Hematopoietic multipotent progenitor cell treated with erythropoietin and hydrocortisone succinate and interleukin-3 and kit ligand, for 6 days (in vitro differentiated cells): ENCODE data around the gene EOLA1.
"Not testable (repeated sequence)": the region's sequence is repeated elsewhere in the genome, so short reads cannot be mapped to it uniquely, and the experiment has no call there.

ENCODE experiments used
- DNase-seq: peaks from one replicate; pipeline ENCODE4 v3.0.0-alpha.2; 2015

Gene EOLA1

DNA sequence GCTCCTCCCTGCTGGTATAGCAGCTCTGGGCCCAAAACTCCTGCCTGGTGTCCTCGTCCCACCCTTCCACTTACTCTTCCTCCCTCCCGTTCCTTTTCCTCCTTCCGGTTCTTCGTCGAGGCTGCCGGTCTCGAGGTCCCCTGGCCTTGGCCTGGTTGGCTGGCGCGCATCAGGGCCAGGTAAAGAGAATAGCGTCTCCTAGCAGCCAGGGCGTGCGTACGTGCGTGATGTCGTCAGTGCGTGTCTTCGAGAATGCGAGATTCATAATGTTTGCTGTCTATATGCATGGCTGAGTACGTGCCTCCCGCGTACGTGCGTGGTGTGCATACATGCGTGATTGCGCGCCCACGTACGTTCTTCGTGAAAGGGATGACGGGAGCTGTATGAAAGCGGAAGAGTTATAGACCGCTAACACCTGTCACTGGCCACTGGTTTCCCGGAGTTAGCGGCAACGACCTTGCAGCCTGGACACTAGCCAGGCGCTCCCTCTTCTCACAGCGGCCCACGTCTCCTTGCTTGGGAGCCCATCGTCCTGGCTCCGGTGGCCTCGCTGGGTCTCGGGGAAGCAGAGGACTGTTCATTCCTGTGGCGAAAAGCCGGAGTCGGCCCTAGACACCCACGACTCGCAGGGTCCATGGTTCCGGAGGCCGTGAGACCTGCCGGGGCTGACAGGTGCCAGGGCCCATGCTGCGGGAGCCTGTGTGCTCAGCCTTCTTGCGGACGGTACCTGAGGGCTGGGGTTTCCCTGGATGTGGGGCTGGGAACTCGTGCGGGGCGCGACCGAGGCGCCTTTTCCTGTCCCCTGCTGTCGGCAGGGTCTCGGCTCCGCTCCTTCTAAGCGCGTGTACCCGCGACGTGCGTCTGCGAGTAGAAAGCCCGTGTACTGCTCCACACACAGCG is at the start of gene EOLA1:
EOLA1 (plus strand) TSS at position 392 of the 900 bp plus-strand sequence. CDS start 4,619 bp downstream, outside the sequence.
- peak; percentile 95 for DNase-seq

DNA sequence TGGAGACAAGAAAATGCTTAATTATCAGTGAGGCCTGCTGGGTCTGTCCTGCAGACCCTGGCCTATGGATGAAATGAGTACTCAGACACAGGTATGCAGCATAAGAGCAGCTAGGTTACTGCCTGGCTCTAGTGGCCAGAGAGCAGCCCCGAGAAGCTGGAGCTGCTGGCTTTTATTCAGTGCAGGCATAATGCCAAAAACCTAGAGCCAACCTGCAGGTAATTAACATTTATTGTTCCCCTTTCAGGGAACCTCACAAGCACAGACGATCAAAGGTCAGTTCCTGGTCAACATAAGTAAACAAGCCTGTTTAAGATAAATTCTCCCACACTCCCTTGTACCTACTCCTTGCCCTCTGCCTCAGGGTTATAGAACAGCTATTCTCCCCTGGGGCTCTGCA is 49.0 kb upstream of the EOLA1 start:
- DNase-seq: no peak

DNA sequence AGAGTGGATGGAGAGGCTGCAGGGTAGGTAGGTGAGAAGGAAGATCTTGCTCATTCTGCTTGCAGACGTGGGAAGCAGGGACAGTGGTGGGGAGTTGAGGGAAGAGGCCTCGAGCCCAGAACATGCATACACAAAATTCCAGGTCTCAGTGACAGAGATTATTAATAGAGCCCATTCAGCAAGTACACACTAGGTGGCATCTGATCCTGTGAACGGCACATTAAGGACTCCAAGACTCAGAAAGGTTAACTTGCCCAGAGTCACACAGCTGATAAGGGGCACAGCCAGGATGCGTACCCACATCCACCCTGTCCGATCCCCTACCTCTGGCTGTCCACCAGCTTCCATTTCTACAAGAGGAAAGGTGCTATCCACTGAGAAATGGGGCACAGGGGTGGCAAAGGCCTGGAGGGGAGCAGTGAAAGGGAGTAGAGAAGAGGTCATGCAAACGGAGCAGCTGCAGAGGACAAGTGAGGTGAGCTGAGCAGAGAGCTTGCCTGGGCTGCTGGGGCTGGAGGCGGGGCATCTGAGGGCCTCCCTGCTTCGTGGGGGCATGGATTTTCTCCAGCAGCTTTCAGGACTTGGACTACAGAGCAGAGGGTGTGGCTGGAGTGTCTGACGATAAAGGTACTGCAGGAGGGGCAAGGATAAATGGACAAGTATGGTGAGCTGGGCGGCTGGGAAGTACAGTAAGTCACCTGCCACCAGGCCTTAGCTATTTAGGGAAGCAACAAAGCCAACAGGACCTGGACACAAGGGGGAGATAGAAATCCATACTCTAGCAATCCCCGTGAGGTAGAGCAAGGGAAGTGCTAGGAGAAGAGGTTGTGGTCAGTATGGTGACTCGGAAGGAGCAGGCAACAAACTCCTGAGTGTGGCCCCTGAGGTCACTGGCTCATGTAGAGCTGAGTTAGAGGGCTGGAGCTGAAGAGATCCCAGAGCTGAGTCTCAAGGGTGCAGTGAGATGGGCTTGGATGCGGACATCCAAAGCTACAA is 46.9 kb upstream of the EOLA1 start:
- DNase-seq: peak; percentile 39

DNA sequence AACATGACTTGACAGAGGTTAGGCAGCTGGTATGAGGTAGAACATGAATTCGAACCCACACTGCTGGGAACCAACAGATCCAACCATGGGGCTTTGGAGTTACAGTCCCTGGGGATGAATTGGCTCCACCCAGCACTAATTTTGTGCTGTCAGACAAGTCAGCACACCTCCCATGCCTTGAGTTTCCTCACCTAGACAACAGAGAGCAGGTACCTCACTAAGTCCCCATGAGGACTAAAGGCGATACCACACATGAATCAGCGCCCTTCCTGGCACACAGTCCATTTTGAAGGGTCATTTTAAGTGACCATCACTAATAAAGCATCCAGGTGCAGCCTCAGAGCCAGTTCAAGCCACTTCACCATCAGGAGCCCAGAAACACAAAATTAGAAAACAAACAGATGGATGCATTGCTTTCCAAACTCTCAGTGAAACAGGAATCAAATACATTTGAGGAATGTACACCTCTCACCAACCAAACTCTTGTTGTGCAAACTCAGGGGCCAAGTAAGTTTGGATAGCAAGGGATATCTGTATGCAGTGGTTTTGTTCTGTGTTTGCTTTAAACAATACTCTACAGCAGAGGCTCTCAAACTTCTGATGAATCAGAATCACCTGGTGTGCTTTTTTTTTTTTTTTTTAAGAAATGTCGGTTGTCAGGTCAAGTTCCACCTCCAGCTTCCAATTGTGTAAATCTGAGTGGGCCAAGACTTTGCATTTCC is 45.8 kb upstream of the EOLA1 start:
- DNase-seq: no peak

DNA sequence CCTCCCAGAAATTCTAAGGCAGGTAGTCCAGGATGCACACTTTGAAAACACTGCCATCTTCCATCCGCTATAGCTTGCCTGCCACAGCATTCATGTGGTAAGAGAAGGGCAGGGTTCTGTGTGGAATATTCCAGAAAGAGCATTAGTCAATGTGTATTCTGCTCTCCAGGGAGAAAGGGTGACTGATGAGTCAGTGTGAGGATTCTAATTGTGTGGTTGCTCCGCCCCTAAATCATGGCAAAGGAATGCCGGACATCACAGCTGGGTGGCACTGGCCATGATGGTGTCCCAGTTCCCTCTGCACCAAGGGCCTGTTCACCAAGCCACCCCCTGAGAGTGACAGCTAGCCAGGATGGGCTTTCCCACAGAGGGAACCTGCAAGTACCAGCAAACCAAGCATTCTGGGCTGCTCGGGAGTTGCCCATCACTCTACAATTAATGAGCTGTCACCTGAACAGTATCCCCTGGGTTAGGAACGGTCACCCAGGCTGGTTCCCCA is 45.2 kb upstream of the EOLA1 start:
- DNase-seq: no peak

DNA sequence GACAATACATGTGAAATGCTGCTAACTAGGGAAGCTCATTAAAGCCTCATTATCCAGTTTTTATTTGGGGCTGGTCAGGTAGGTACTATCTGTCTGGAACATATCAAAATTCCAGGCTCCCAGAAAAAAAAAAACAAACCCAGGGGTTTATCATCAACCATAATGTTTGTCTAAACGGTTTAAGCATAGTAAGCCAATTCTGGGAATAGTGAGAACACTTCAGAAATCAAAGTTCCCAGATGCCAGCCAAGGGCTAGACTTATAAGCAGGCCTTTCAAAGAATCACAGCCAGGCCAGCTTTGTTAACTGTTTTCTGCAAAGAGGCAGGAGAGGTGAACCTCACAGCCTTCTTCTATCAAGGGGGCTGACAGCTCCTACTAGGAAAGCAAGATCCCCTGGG is 43.8 kb upstream of the EOLA1 start:
- DNase-seq: no peak

DNA sequence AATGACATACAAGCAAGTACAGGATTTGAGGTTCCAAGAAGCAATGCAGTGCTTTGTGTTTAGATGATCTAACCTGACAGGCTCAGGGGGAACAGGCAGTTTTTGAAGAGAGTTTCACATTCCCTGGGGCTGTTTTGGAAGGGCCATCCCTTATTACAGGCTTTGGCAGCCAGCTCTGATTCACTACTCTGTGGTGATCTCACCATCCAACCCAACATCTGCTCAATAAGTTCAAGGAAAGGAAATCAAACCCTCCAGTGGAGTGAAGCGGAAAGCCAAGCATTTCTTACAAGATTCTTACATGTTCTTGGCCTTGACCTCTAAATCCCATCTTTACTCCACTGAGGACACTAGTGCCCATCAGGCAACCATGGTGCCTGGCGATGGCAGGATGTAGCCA is 43.2 kb upstream of the EOLA1 start:
- DNase-seq: no peak

DNA sequence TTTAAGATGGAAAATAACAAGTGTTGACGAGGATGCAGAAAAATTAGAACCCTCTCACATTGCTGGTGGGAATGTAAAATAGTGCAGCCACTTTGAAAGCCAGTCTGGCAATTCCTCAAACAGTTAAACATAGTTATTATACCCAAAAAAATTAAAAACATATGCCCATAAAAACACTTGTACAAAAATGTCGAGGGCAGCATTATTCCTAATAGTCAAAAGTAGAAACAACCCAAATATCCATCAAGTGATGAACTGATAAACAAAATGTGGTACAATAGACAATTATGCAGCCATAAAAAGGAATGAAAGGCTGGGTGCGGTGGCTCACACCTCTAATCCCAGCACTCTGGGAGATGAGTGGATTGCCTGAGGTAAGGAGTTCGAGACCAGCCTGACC is 42.0 kb upstream of the EOLA1 start:
- DNase-seq: no peak

DNA sequence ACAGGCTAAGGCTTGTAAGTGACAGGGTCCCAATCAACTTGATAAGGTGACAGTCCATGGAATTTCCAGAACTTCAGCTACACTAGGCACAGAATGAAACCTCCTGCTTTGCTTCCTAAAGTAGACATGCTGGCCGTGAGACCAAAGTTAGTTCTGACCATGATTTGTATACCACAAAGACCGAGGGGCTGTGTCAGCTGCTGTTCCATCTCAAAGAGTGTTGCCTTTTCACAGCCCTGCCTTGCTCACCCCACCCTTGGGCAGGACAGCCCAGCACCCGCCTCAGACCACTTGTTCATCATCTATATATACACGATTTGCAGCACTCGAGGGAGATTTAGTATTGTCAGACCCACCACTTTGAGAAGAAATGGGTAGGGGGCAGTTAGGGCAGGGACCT is 41.0 kb upstream of the EOLA1 start:
- no peak for DNase-seq

DNA sequence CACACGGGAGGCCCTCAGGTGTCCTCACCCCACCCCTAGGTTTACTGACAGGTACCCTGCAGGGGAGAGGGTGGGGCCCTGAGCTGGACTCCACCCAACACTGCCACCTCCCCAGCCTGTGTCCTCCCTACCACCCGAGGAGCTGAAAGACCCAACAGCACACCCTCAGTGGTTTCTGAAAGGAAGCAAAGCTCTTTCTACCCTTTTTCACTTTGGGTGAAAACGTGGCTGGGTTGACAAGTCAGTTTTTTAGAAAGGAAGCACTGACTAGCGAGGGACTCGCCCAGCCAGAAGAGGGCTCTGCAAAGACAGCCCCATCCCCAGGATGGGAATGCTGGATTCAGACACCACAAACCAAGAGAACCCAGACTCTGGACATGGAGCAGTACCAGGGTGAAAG is 37.9 kb upstream of the EOLA1 start:
- DNase-seq: not testable (repeated sequence)

DNA sequence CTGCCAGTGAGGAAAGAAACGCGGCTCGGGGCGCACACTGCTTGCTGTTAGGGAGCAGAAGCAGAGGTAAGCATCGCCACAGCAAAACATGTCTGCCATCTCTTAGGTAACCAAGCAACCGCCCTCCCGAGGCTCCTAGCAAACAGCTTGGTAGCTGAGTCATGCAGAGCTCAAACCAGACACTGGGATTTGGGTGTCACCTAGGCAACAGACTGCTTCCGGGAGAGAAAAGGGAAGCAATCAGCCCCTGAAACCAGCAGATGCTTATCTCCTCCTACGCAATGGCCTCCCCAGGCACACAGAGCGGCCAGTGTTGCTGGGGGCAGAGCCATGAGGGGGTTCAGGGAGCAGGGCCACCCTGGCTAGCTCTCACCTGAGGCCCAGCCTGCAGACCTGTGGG is 37.4 kb upstream of the EOLA1 start:
- peak; percentile 54 for DNase-seq

DNA sequence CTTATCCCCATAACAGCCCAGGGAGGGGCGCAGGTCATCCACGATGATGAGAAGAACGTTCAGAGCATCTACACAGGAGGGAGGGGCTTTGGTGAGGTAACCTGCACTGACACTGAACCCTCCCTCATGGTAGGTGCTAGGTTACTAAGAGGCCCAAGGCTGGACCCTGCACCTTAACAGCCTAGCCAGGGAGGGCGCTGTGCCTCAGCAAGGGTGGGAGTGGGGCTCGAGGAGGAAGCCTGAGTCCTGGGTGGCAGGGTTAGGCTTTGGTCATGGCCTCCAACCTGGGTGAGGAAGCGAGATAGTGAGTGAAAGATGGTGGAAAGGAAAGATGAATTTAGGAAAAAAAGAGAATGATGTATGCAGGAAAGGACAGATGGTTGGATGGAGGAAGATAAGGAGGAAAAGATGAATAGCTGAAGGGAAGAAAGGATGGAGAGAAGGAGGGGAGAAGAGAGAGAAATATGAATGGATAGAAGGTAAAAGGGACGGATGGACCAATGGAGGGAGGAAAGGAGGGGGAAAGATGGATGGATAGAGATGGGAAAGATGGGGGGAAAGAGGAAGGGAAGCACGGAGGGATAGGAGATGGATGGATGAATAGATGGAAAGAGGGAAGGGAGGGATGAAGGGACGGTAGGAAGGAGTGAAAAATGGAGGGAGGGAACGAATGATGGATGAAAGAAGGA is 36.4 kb upstream of the EOLA1 start:
- peak; percentile 56 for DNase-seq

DNA sequence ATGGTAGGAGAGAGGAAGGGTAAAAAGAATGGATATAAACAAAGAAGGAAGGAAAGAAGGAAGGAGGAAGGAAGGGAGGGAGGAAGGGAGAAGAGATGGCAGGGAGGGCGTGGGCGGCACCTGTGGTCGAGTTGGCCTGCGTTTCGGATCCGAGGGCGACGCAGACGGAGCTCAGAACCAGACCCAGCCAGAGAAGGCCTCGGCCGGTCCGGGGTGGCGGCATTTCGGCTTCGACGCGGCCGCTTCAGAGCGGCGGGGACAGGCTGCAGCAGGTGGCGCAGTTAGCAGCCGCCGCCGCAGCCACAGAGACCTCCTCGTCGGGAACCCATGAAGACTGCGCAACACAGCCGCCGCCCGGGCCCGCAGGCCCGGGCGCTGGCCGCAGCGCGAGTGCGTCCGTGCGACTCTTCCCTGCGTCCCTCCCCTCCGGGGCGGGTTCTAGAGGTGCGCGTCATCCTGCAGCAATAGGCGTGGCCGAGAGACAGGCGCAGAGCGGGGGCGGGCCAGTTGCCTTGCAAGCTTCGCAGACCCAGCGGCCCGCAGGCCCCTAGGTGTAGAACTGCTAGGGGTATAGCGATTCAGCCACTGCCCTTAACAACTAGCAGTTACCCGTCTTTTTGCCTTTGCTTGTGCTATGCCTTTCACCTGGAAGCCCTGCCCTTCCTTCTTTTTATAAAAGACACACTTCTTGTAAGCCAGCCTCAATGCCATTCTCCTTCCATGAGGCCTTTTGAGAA is 35.7 kb upstream of the EOLA1 start, which contains the start of gene IDS:
IDS (minus strand) TSS at position 392 of the 737 bp plus-strand sequence; CDS start at position 223, 169 bp downstream.
- DNase-seq: peak; percentile 91

DNA sequence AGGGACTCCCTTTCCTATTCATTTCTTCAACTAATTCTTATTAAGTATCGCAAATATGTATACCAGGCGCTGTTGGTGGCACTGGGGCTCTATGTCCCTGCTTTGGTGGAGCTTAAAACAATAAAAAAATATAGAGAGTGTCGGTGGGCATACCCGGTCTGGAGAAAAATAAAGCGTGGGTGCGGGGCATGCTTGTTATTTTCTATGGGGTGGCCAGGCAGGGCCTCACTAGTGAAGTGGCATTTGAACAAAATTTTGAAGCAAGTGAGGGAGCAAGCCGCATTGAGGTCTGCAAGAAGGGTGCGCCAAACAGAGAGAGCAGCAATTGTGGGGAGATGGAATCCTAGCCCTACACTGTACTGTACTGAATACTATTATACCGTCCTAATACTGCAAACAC is 35.1 kb upstream of the EOLA1 start:
- no peak for DNase-seq

DNA sequence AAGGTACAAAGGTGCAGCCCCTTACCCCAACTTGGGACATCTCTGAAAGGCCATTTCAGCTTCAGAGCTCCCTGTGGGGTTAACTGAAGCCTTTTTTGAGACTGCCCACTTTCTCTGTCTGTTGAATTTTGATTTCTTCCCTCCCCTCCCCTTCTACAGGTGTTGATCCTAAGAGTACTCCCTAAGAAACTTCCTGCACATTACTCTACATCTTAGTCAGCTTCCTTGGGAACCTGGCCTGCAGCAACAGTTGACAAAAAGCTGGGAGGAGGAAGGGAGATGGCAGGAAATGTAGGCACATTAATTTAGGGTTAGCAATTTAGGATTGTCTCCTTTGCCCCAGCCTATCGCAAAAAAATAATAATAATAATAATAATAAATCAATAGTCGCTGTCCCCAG is 34.5 kb upstream of the EOLA1 start:
- no peak for DNase-seq

DNA sequence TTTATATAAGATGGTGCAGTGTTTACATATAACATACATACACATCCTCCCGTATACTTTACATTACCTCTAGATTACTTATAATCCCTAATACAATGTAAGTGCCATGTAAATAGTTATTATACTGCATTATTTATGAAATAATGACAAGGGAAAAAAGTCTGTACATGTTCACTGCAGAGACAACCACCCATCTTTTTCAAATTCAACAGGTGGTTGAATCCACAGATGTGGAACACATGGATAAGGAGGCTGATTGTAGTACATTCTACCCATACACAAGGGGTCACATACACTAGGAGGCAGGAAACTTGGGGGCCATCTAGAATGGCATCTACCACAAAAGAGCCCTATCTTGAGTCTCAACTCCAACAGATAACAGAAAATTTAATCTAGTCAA is 32.3 kb upstream of the EOLA1 start:
- no peak for DNase-seq

DNA sequence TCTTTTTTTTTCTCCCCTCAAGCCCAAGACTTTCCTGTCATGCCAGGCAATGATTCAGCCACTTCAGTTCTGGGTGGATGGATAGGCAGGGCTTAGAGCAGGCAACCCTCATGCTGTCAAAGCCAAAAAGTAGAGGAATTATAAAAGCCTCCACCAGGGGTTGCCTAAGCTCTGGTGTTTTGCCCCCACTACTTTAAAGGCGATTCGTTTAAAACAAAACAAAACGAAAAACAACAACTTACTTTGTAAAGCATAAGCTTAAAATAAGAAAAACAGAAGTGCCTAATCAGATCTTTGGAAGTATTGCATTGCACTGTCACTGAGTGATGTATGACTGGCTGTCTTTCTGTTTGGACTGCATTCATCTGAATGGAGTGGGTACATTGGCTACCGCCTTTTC is 30.4 kb upstream of the EOLA1 start:
- peak; percentile 64 for DNase-seq

DNA sequence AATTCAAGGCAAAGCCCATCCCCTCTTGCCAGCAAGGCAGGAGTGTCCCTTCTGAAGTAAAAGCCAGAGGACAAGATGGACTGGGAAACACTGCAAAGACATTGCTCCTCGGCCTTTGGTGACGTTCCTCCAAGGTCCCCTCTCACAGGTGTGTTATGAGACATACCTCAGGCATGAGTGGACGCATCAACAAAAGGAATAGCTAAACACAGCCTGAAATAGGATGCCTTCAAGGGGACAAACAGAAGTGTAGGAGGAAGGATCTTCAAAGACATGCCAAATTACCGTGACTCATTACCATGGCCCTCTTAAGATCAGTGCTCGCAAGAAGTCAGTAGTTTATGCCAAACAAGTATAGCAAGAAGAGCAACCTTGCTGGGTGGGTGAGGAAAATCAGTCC is 29.7 kb upstream of the EOLA1 start:
- DNase-seq: no peak

DNA sequence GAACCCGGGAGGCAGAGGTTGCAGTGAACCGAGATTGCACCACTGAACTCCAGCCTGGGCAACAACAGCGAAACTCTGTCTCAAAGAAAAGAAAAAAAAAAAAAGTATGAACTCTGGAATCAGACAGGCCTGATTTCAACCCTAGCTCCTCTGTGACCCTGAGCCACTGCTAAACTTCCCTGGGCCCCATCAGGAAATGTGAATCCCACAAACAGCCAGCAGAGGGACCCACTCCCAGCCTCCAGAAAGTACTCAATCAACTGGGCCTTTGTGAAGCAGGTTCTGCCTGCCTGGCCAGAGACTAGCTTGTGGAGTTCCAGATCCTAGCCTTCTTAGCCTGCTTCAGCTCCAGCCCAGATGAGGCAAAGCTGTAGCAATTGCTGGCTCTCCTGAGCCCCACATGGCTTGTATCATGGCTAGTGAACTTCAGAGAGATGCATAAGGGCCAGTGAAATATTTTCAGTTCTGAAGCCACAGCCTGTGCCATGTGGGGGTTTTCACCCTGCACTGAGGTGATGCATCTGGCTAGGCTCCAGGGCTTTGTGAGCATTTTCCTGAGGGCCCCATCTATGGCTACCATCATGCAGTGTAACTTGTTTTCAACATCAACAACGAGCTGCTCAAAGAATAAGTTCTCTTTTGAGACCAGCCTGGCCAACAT is 28.5 kb upstream of the EOLA1 start:
- DNase-seq: peak; percentile 77

DNA sequence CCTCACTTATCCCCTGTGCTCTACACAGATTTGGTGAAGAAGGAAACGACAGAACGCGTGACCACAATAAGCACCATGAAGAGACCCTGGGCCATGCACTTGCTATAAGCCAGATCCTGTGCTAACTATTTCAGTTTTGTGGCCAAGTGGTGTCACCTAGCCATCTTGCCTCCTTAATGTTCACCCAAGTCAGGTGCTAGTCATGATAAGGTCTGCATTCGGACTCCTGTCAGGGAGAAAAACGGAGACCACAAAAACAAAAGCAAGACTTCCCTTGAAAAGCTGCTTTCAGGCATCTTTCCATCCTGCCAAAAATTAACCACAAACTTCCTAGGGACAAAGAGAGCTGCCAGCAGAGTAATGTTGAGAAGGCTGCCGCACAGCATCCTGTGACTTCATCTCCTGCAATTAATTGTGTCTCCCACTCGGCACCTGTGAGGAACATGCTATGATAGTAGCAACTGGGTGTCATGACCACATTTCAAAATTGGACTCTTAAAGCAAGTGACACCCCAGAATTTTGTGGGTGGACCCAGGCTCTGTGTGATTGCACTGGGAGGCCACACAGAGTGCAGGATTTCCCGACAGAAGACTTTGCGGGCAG is 26.9 kb upstream of the EOLA1 start:
- DNase-seq: peak; percentile 54
